HG02798 (cell line): ENCODE measurements around the gene PPP1R13B.

Source experiments
- ATAC-seq: cut with Tn5 transposase; IDR thresholded peaks from one replicate; pipeline ENCODE4 v1.9.1; 2021; ENCODE audit warnings: mild to moderate bottlenecking; ENCODE audit not compliant: unreplicated experiment, poor library complexity

Gene PPP1R13B

GRCh38 chr14:103734081-103734888 is 113.1 kb downstream of the PPP1R13B start:
- ATAC-seq: no peak

- no peak for ATAC-seq
These were observed 113.7 kb downstream of the PPP1R13B start for GRCh38 chr14:103733651-103734050.

- ATAC-seq: no peak
These were observed 114.3 kb downstream of the PPP1R13B start for GRCh38 chr14:103732868-103733620.

DNA sequence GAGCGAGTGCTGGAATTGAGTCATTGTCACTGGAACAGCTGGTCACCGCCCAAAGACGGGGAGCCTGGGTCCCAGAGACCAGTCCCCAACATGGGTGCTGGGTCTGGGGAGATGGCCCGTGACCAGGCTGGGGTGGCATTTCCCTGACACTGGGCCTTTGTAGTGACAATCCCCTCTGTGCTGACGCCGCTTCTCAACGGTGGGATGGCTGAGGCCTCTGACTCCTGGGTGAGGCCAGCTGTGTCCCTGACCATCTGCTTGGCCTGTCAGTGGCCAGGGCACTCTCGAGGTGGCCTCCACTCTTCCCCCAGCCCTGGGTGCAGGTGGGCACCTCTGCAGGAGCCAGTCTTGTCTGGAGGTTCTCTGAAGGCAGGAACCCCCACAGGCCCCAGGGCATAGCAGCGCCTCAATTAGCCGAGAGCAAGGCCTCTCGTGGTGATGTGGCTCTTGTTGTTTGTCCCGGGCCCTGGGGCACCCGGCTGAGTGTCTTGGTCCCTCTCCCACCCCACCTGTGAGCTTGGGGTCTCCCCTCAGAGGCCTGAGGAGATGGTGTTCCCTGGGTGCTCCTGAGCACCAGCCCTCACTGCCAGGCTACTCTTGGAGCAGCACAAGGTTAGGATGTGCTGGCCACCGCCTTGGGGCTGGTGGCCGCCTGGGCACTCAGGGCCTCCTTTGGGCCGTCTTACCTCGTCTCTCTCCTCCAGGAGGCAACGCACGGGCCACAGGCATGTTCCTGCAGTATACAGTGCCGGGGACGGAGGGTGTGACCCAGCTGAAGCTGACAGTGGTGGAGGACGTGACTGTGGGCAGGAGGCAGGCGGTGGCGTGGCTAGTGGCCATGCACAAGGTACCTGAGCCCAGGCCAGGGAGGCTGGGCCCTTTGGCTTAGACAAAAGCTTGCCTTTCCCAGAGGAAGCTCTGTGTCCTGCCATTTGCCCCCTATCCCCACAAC is 115.2 kb downstream of the PPP1R13B start:
- no peak for ATAC-seq

GRCh38 chr14:103731481-103731880 is 115.9 kb downstream of the PPP1R13B start:
- ATAC-seq: no peak

DNA sequence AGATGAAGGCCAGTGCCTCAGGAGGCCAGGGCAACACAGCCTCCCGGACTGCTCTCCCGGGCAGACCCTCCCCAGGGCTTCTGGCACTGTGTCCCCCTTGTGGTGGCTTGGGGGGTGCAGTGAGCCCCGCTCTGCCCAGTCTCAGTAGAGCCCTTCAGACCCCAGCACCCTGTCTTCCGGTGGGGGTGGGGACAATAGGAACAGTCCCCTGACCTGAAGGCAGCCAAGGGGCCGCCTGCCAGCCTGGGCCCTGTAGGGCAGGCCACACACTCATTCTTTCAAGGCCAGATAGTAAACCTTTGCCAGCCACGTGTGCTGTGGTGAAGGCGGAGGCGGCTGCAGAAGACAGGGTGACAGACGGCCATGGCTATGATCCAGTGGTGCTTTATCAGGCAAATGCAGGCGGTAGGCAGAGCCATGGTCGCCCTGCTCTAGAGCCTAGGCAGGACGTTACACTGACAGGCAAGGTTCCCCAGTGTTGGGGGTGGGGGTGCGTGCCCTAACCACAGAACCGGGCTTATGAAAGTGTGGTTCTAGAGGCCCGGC is 116.8 kb downstream of the PPP1R13B start:
- no peak for ATAC-seq

GRCh38 chr14:103729496-103730448 is 117.6 kb downstream of the PPP1R13B start:
- no peak for ATAC-seq

DNA sequence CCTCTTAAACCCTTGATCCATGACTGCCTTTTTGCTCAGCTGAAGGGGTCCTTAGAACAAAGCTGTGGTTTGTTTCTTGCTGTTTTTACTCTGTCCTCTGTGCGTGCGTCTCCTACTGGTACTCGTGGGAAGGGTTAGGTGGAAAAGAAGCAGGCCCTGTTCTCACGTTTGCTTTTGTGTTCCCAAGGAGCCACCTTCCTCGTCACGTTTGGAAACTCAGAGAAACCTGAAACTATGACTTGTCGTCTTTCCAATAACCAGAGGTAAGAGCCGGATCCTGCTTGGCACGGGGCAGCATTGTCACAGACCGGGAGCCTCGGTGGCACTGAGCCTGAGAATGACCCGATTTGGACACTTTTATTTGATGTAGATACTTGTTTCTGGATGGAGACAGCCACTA is 118.7 kb downstream of the PPP1R13B start:
- ATAC-seq: no peak

DNA sequence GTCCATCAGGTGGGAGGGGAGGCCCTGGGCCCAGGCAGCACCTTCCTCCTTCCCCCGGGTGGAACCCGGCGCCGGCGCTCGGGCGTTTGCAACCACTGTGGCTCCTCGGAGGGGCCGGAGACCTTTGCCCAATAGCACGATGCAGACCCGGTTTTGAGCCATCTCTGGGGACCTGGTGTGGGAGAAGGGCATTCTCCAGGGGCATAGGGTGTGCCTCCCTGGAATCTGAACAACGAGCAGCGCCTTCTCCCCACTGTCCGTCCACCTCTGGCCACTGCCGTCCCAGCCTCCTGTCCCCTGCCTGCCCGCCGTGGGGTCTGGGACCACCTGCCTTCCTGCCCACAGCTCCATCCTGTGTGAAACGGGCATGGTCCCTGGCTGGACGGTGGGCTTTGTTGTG is 119.2 kb downstream of the PPP1R13B start:
- no peak for ATAC-seq

DNA sequence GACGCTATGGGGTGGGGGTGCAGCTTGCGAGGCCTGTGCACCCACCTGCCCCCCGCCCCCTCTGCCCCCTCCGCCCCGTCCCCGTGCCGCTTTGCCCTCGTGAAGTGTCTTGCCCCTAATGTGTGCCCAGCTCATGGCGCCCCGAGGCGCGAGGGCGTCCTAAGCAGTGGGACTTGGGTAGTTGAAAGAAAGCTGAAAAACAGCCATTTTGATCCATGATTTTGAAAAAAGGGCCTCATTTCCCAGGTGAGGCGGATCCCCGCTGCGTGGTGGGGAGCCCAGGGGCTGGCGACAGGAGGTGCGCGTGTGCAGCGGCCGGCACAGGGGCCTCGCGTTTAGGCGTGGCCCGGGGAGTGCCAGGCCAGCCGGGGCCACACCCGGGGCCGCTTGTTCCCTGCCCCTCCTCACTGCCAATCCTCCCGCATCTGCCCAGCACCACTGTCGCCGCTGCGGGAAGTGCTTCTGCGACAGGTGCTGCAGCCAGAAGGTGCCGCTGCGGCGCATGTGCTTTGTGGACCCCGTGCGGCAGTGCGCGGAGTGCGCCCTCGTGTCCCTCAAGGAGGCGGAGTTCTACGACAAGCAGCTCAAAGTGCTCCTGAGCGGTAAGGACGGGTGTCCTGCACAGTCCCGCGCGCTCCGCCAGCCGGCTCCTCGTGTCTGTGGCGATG is 119.9 kb downstream of the PPP1R13B start:
- ATAC-seq: no peak

DNA sequence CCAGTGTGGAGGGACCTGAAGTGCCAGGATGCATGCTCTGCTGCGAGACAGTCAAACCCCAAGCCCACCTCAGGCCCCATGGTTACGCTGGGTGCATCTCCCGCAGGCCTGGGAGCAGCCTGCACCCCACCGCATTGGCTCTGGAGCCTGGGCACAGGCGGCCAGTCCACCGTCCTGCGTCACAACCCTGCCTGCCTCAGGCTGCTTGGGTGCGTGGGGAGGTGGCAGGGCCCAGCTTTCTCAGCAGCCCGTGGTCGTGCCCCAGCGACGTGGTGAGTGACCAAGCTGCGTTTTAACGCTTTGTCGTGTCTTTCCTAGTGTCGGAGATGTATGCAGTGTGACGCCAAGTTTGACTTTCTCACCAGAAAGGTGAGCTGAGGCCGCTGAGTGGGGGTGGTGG is 120.9 kb downstream of the PPP1R13B start:
- no peak for ATAC-seq

GRCh38 chr14:103725739-103726395 is 121.5 kb downstream of the PPP1R13B start:
- ATAC-seq: no peak

DNA sequence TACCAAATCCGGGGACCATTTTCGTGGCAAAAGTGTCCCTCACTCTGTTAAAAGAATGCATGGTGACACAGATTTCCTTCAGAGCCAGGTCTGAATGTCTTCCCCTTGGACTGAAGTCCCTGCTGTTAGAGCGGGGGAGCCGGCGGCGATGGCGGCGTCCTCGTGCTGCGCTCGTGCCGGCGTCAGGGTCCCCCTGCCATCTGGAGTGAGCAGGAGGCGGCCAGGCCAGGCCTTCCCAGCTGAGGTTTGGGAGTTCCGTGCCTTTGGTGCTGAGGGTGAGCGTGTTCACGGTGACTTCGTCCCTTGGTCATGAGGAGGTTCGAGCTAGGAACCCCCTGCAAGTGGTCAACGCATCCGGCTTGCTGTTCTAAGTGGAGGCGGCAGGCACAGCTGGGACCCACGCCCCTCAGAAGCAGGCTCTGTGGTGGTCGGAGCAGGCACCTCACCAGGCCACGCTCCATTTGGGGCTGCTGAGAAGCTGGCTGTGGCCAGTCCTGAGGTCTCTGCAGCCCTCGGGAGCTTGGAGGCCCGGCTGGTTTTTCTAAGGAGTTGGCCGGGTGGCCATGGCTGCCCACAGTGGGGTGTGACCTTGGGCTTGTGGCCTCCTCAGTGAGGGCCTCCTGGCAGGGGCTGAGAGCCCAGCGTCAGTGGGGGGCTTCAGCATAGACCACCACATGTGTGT is 122.2 kb downstream of the PPP1R13B start:
- ATAC-seq: no peak

GRCh38 chr14:103724116-103724515 is 123.3 kb downstream of the PPP1R13B start:
- no peak for ATAC-seq

DNA sequence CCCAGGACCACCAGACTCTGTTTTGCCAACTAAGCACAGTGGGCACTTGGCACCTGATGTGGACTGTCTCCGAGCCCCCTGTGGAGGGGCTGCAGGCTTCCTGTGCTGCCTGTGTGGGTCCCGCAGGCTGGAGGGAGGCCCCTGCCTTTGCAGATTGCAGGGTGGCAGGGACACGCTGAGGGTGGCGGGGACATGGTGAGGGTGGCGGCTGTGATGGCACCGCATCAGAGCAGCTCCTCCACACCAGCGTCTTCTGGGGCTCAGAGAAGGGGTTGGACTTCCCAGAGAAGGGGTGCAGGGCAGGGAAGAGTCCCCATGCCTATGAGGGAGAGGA is 123.7 kb downstream of the PPP1R13B start:
- no peak for ATAC-seq

- ATAC-seq: no peak
These were observed 125.8 kb downstream of the PPP1R13B start for GRCh38 chr14:103721334-103722120.

- ATAC-seq: no peak
These were observed 127.6 kb downstream of the PPP1R13B start for GRCh38 chr14:103719751-103720150.
